Nephron progenitor cell (in vitro differentiated cells): ENCODE measurements around the gene HOXB7.
A peak's percentile ranks its signal among the peaks of the same experiment; 100 is the strongest.

Experiments used
- DNase-seq: peaks from one replicate; pipeline ENCODE4 v3.0.0; 2021
- H3K27ac Mint-ChIP-seq: 2 replicates; pipeline ENCODE4 v1.8.0; 2021; ENCODE audit warnings: mild to moderate bottlenecking, moderate library complexity, mixed read lengths
- H3K27me3 Mint-ChIP-seq: 2 replicates; pipeline ENCODE4 v1.8.0; 2021; ENCODE audit warnings: mild to moderate bottlenecking, low read depth, mixed read lengths; ENCODE audit not compliant: poor library complexity
- H3K36me3 Mint-ChIP-seq: 2 replicates; pipeline ENCODE4 v1.8.0; 2021; ENCODE audit warnings: low read depth, mixed read lengths
- H3K4me1 Mint-ChIP-seq: 2 replicates; pipeline ENCODE4 v1.8.0; 2021; ENCODE audit warnings: mixed read lengths
- H3K4me3 Mint-ChIP-seq: 2 replicates; pipeline ENCODE4 v1.8.0; 2021; ENCODE audit warnings: mild to moderate bottlenecking, moderate library complexity, mixed read lengths
- H3K9me3 Mint-ChIP-seq: 2 replicates; pipeline ENCODE4 v1.8.0; 2021; ENCODE audit warnings: mild to moderate bottlenecking, moderate library complexity, mixed read lengths
- TF ChIP-seq, protein P1 (sequence below): fragments of 200-600 bp; sonication (generic); IDR thresholded peaks from 2 replicates; pipeline ENCODE4 v1.5.0; 2021; ENCODE audit warnings: antibody characterized with exemption

The HOXB7 gene

DNA sequence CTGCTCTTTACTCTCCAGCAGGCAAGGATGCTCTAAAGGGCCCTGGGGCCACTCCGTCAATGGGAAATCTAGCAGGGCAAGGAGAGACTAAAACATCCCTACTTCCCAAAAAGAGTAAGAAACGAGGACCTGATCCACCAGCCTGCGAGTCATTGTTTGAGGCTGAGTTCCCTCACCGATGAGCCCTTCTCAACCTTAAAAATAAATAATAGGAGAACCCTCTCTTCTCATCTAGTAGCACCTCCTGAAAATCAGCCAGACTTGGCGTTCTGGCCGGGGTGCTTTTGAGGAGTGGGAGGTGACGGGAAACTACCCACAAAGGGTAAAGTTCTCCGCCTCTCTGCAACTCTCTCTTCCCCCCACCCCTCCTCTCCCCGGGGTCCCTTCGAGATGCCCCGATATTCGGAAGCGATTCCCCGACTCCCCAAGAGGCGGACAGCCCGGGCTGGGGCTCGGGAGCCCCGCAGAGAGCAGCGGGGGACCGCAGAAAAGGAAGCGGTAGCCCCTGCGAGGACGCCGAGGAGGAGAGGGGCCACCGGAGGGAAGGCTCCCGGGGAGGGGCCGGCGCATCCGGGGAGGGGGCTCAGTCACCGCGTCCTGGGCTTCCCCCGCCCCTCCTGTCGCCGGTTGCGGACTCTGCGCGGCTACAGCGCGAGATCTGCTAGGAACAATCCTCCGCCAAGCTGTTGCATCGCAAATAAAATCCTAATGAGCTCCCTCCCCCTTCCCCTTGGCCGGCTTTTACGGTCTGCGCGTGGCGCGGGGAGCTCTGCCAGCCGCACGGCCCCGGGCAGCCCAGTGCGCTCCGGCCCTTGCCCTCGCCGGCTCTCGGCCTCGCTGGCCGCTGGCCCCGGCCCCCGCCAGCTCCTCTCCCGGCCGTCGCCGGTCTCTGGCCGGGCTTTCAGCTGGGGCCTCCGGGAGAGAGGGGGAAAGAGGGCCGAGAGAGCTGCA, 14.0 kb upstream of the HOXB7 start:
- peak overlapping the region; percentile 99 for H3K4me3 Mint-ChIP-seq
- peaks cover 52% of the 10 kb centered on the region for H3K36me3 Mint-ChIP-seq
- H3K27ac Mint-ChIP-seq = peak overlapping the region; percentile 100
- peaks cover 68% of the 10 kb centered on the region for H3K4me1 Mint-ChIP-seq
- TF ChIP-seq, protein P1, sequence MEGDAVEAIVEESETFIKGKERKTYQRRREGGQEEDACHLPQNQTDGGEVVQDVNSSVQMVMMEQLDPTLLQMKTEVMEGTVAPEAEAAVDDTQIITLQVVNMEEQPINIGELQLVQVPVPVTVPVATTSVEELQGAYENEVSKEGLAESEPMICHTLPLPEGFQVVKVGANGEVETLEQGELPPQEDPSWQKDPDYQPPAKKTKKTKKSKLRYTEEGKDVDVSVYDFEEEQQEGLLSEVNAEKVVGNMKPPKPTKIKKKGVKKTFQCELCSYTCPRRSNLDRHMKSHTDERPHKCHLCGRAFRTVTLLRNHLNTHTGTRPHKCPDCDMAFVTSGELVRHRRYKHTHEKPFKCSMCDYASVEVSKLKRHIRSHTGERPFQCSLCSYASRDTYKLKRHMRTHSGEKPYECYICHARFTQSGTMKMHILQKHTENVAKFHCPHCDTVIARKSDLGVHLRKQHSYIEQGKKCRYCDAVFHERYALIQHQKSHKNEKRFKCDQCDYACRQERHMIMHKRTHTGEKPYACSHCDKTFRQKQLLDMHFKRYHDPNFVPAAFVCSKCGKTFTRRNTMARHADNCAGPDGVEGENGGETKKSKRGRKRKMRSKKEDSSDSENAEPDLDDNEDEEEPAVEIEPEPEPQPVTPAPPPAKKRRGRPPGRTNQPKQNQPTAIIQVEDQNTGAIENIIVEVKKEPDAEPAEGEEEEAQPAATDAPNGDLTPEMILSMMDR = no peak
- no peaks in the 10 kb centered on the region for H3K9me3 Mint-ChIP-seq
- DNase-seq = no peak
- peaks cover 17% of the 10 kb centered on the region for H3K27me3 Mint-ChIP-seq

- TF ChIP-seq, protein P1 = no peak
- Mint-ChIP-seq H3K27me3 (peaks cover 17% of the 10 kb centered on the region), H3K36me3 (peaks cover 46% of the 10 kb centered on the region), H3K4me1 (peaks cover 67% of the 10 kb centered on the region), H3K27ac (peak overlapping the region; percentile 100), H3K4me3 (peak overlapping the region; percentile 99), H3K9me3 (no peaks in the 10 kb centered on the region)
- DNase-seq = no peak
Measured at GRCh38 chr17:48624118-48624517, 13.3 kb upstream of the HOXB7 start.

DNA sequence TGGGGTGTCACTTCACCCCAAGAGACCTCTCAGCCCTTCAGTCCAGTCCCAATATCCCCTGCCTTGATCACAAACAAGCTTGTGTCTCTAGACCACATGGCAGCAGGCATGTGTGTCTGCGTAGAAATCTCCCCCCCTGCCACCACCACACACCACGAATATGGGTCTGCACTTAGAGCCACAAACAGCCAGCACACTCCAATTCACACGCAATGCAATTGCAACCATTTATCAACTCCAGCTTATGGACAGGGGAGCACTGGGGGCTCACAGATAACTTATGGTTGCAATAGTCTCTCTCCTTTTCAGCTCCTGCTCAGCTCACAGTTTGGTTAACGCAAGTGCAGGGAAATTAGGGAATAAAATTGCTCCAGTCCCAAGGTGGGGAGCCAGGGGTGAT, 12.8 kb upstream of the HOXB7 start:
- Mint-ChIP-seq H3K4me1 (peaks cover 67% of the 10 kb centered on the region), H3K9me3 (no peaks in the 10 kb centered on the region), H3K27ac (peak overlapping the region; percentile 100), H3K27me3 (peaks cover 15% of the 10 kb centered on the region), H3K4me3 (peak overlapping the region; percentile 99), H3K36me3 (peaks cover 46% of the 10 kb centered on the region)
- no peak for DNase-seq
- TF ChIP-seq, protein P1 = no peak

- peak overlapping the region; percentile 100 for H3K27ac Mint-ChIP-seq
- TF ChIP-seq, protein P1 = no peak
- no peak for DNase-seq
- peak overlapping the region; percentile 99 for H3K4me3 Mint-ChIP-seq
- H3K9me3 Mint-ChIP-seq = no peaks in the 10 kb centered on the region
- H3K27me3 Mint-ChIP-seq = peaks cover 15% of the 10 kb centered on the region
- peaks cover 65% of the 10 kb centered on the region for H3K4me1 Mint-ChIP-seq
- peaks cover 46% of the 10 kb centered on the region for H3K36me3 Mint-ChIP-seq
Measured at GRCh38 chr17:48622857-48623256, 12.0 kb upstream of the HOXB7 start.

DNA sequence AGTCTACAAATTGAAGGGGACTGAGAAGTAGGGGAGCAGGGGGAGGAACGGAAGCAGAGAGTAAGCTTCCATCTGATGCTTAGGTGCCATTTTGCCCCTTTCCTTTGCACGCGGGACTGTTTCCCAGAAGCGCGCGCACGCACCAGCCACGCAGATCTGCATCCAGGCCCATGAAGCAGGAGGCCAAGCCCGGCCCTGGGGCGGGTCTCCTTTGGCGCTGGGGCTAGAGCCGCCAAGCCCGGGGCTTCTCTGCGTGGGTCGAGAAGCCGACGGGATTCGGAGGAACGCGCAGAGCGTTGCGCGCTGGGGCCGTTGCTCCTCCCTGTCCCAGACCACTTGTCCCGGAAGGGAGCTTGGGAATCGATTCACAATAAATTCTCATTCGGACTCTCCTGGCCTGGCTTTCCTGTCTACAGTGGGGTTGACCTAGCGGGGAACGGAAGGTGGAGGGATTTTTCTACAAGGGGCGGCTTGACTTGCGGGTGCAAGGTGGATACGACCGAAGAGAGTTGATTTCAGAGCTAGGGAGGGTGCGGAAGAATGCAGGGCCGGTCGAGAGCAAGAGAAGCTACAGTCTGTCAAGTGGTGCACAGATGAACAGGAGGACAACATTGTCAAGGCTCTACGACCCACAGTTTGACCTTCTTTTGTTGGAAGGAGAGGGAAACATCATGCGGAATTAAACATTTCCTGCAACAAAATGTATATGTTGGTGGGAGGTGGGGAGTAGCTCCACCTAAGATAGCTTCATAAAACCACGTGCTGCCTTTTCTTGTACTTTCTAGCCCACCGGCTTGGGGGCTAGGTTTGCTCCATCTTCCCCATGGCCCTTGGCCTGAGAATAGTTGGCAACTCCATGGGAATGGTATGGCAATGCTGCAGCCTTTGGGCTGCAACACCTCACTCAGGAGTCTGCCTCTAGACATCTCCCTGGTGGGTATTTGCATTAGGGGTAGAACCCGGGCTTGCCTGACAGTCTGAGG, 10.9 kb upstream of the HOXB7 start:
- Mint-ChIP-seq H3K36me3 (peaks cover 51% of the 10 kb centered on the region), H3K4me3 (peak overlapping the region; percentile 99), H3K4me1 (peaks cover 65% of the 10 kb centered on the region)

More for the DNA sequence above, 10.9 kb upstream of the HOXB7 start:
- Mint-ChIP-seq H3K27ac (peak overlapping the region; percentile 100), H3K9me3 (no peaks in the 10 kb centered on the region), H3K27me3 (peaks cover 17% of the 10 kb centered on the region)
- TF ChIP-seq, protein P1 = no peak
- DNase-seq = peak; percentile 52
